Measurements from ENCODE around the gene TEFM.

DNA sequence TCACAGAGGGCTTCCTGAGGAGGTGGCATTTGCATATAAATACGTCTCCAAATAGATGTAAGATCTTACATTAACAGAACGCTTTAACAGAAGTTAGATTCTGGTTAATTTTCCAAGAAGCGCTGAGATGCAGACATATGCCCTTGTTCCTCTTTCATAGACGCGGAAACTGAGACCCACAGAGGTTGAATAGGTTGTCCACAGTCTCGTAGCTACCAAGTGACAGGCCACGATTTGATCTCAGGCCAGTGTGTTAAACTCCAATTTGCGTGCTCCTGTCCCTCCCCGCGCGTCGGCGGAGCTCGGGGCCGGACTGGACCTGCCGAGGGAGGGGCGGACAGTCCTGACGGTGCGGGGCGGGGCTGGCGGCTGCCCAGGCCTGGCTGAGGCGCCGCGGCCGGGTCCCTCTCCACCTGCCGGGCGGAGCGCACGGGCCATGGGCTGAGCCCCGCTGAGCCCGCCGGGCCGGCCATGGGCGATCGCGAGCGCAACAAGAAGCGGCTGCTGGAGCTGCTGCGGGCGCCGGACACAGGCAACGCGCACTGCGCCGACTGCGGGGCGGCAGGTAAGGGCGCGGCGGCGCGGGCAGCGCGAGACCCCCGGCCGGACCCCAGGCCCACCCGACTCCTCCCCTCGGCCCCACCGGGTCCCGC lies 15.6 kb upstream of the TEFM start, which contains the start of gene ADAP2:
- TF ChIP-seq ELF4 (IDR thresholded peaks at IDR 0.05) (no peak), BHLHE40 (IDR thresholded peaks at IDR 0.05; ENCODE audit: borderline replicate concordance) (no peak), FOXA1 (IDR thresholded peaks at IDR 0.05) (no peak), HDGF (IDR thresholded peaks at IDR 0.05; ENCODE audit: borderline replicate concordance) (no peak)

Data from HEK293T (cell line).